SK-N-SH (cell line): ENCODE data around the gene NUMB. TPM values are rescaled to one million over a fixed set of nuclear protein-coding genes. Genes with fewer than 3 reads are reported as not detected.
"Not testable (repeated sequence)": the region's sequence is repeated elsewhere in the genome, so short reads cannot be mapped to it uniquely, and the experiment has no call there.

Experiments used
- CTCF ChIA-PET: fragments of 300-600, 350-600 bp; formaldehyde crosslinking; extraction: SDS; loops from one replicate; lab custom pipeline; 2021; lab: Yijun Ruan, JAX
- POLR2A ChIA-PET: fragments of 350-600 bp; sonication (Branson Sonifier 250); formaldehyde crosslinking; extraction: SDS; loops from one replicate; lab custom pipeline; 2020; ENCODE audit warnings: antibody characterized with exemption, inconsistent platforms; lab: Yijun Ruan, JAX
- DNase-seq: peaks from one replicate; pipeline ENCODE4 v3.0.0; 2012
- H2AFZ ChIP-seq: fragments of 200-600 bp; sonication (generic); 2 replicates; pipeline ENCODE4 v1.8.1; 2016; ENCODE audit warnings: antibody characterized with exemption, mild to moderate bottlenecking, low read depth
- H3F3A ChIP-seq: fragments of 200-600 bp; sonication (generic); replicated peaks from 2 replicates; pipeline ENCODE3; 2016; ENCODE audit warnings: antibody characterized with exemption, mild to moderate bottlenecking; ENCODE audit not compliant: insufficient read depth
- H3K27ac ChIP-seq, 2 experiments: fragments of 200-500 bp in 1 of 2; fragments of 200-600 bp in 1 of 2; sonication (Bioruptor generic) in 1 of 2; sonication (generic), shearing (Covaris generic) in 1 of 2; 2 replicates each; pipeline versions ENCODE4 v1.5.1 to v1.6.1; 2014 to 2016; ENCODE audit warnings: low read depth in 2 of 2, inconsistent platforms in 1 of 2, low read length in 1 of 2, mild to moderate bottlenecking in 1 of 2, mixed read lengths in 1 of 2
- H3K27me3 ChIP-seq: fragments of 200-600 bp; sonication (generic), shearing (Covaris generic); 2 replicates; pipeline ENCODE4 v1.6.1; 2016; ENCODE audit warnings: mixed run types; ENCODE audit not compliant: insufficient read depth
- H3K36me3 ChIP-seq, 2 experiments: fragments of 200-500 bp in 1 of 2; fragments of 200-600 bp in 1 of 2; sonication (Bioruptor generic) in 1 of 2; sonication (generic) in 1 of 2; replicated peaks in 1 of 2; 2 replicates each; pipeline versions ENCODE3 to v1.5.1; 2014 to 2016; ENCODE audit warnings: low read length in 1 of 2, mild to moderate bottlenecking in 1 of 2; ENCODE audit not compliant: insufficient read depth in 2 of 2, control insufficient read depth in 1 of 2
- H3K4me1 ChIP-seq, 2 experiments: fragments of 200-500 bp in 1 of 2; fragments of 200-600 bp in 1 of 2; sonication (Bioruptor generic) in 1 of 2; sonication (generic), shearing (Covaris generic) in 1 of 2; 2 replicates each; pipeline versions ENCODE4 v1.5.1 to v1.6.1; 2014 to 2016; ENCODE audit warnings: low read depth in 1 of 2, low read length in 1 of 2, mixed run types in 1 of 2; ENCODE audit not compliant: insufficient read depth in 2 of 2, control insufficient read depth in 1 of 2
- H3K4me2 ChIP-seq: fragments of 200-600 bp; sonication (generic), shearing (Covaris generic); 2 replicates; pipeline ENCODE4 v1.6.1; 2017; ENCODE audit warnings: mixed run types
- H3K4me3 ChIP-seq, 2 experiments: fragments of 200-500 bp in 1 of 2; fragments of 200-600 bp in 1 of 2; sonication (Bioruptor generic) in 1 of 2; sonication (generic), shearing (Covaris generic) in 1 of 2; 2 replicates each; pipeline versions ENCODE4 v1.5.1 to v1.8.1; 2014 to 2016; ENCODE audit warnings: low read depth in 2 of 2, inconsistent platforms in 1 of 2, low read length in 1 of 2, mild to moderate bottlenecking in 1 of 2, mixed read lengths in 1 of 2, moderate library complexity in 1 of 2
- H3K79me2 ChIP-seq: fragments of 200-600 bp; sonication (generic); 2 replicates; pipeline ENCODE4 v1.8.1; 2017; ENCODE audit warnings: mild to moderate bottlenecking; ENCODE audit not compliant: insufficient read depth
- H3K9ac ChIP-seq: fragments of 200-600 bp; sonication (generic); 2 replicates; pipeline ENCODE4 v1.6.1; 2017; ENCODE audit warnings: mixed run types
- H3K9me2 ChIP-seq: fragments of 200-600 bp; sonication (generic); 2 replicates; pipeline ENCODE4 v1.6.1; 2017; ENCODE audit warnings: mixed run types
- H3K9me3 ChIP-seq: fragments of 200-600 bp; sonication (generic); 2 replicates; pipeline ENCODE4 v1.6.1; 2017; ENCODE audit warnings: mixed run types, mild to moderate bottlenecking, moderate library complexity
- H4K20me1 ChIP-seq: fragments of 200-600 bp; sonication (generic); 2 replicates; pipeline ENCODE4 v1.6.1; 2017; ENCODE audit warnings: mild to moderate bottlenecking, mixed run types; ENCODE audit not compliant: insufficient read depth
- CHD2 ChIP-seq: fragments of 150-350 bp; IDR thresholded peaks from 2 replicates; pipeline ENCODE4 v1.6.1; 2018; ENCODE audit warnings: low read length; ENCODE audit not compliant: partially characterized antibody
- FOXJ3 ChIP-seq: sonication (generic); formaldehyde crosslinking; IDR thresholded peaks from 2 replicates; pipeline ENCODE4 v1.5.1; 2020; ENCODE audit warnings: mild to moderate bottlenecking, missing genetic modification reagents
- FOXM1 ChIP-seq: IDR thresholded peaks from 2 replicates; pipeline ENCODE4 v1.4.0; 2012; ENCODE audit warnings: low read depth, mild to moderate bottlenecking
- GABPA ChIP-seq: IDR thresholded peaks from 2 replicates; pipeline ENCODE4 v1.4.0; 2012; ENCODE audit warnings: low read depth, mild to moderate bottlenecking
- GATA2 ChIP-seq: sonication (generic); formaldehyde crosslinking; IDR thresholded peaks from 2 replicates; pipeline ENCODE4 v1.5.0; 2020; ENCODE audit warnings: mild to moderate bottlenecking, missing genetic modification reagents
- MEF2A ChIP-seq: IDR thresholded peaks from 2 replicates; pipeline ENCODE4 v1.4.0; 2012; ENCODE audit warnings: low read depth, borderline replicate concordance
- MXI1 ChIP-seq: IDR thresholded peaks from 2 replicates; pipeline ENCODE4 v1.6.1; 2012; ENCODE audit warnings: mild to moderate bottlenecking, low read depth, low read length, improper control_type of control experiment
- NFIC ChIP-seq: IDR thresholded peaks from 2 replicates; pipeline ENCODE4 v1.4.0; 2012; ENCODE audit warnings: borderline replicate concordance
- NRF1 ChIP-seq: IDR thresholded peaks from 2 replicates; pipeline ENCODE4 v1.6.1; 2012; ENCODE audit warnings: low read depth, mild to moderate bottlenecking, low read length
- RAD21 ChIP-seq: IDR thresholded peaks from 2 replicates; pipeline ENCODE4 v1.6.1; 2012; ENCODE audit warnings: mild to moderate bottlenecking, low read length
- RFX5 ChIP-seq: IDR thresholded peaks from 2 replicates; pipeline ENCODE4 v1.6.1; 2012; ENCODE audit warnings: mild to moderate bottlenecking, improper control_type of control experiment, low read length
- SIN3A ChIP-seq: IDR thresholded peaks from 2 replicates; pipeline ENCODE4 v1.6.1; 2012; ENCODE audit warnings: low read depth, mild to moderate bottlenecking, low read length, moderate library complexity, borderline replicate concordance
- SMC3 ChIP-seq: IDR thresholded peaks from 2 replicates; pipeline ENCODE4 v1.6.1; 2012; ENCODE audit warnings: low read depth, low read length, improper control_type of control experiment
- WGBS: methylation state at CpG from one replicate; pipeline ENCODE4 v1.1.6; 2017; ENCODE audit warnings: low lambda C conversion rate; 5-methylcytosine and 5-hydroxymethylcytosine counted together
- polyA plus RNA-seq, 3 experiments: library from polyadenylated mRNA; depleted of rRNA; stranded (reverse); fragments of >200 nt; gene quantifications; 2 replicates each; pipeline ENCODE4 v1.2.3, GENCODE V29; 2012
- TF ChIP-seq, protein P1 (sequence below): IDR thresholded peaks from 2 replicates; pipeline ENCODE4 v1.4.0; 2012; ENCODE audit warnings: low read depth, borderline replicate concordance
- TF ChIP-seq, protein P2 (sequence below): fragments of 150-350 bp; IDR thresholded peaks from 2 replicates; pipeline ENCODE4 v1.6.1; 2016; ENCODE audit warnings: mild to moderate bottlenecking, low read depth, low read length

Gene NUMB
- polyA plus RNA-seq, 1 of the 3 experiments (the other 2 are of a cell fraction) = 58.4 TPM

DNA sequence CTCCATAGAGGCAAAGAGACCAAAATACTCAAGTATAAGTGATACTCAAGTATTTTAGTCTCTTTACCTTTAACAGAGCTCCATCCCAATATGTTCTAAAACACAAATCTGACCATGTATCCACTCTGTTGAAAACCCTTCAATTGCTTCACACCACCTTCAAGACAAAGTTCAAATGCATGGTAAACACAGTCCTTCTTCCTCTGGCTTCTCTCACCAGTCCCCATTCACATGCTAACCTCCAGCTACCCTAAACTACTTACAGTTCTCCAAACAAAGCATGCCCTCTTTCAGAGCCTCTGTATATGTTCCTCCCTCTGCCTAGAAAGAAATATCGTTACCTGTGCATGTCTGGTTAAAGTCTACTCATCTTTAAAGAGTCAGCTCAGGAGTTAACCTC, 100.2 kb downstream of the NUMB start:
- Histone ChIP-seq H3F3A (peaks cover 8% of the 10 kb centered on the region), H3K4me2 (no peak overlapping the region), H3K79me2 (peaks cover 21% of the 10 kb centered on the region; the same call in 1 of the 2 replicates), H3K9me2 (no peaks in the 10 kb centered on the region), H3K9ac (no peak overlapping the region), H4K20me1 (no peaks in the 10 kb centered on the region; the same call in 1 of the 2 replicates), H2AFZ (no peak overlapping the region), H3K36me3 (peaks cover 2 to 20% of the 10 kb centered on the region in 2 experiments), H3K9me3 (no peaks in the 10 kb centered on the region), H3K27me3 (no peaks in the 10 kb centered on the region), H3K4me3 (no peak overlapping the region), H3K4me1 (no peaks in the 10 kb centered on the region)
- WGBS = 87% methylated on average over 1 of the region's 1 CpG
- no peak for DNase-seq
- CTCF ChIA-PET = no interaction called here
- POLR2A ChIA-PET = no interaction called here
- TF ChIP-seq NRF1 (no peak), NFIC (no peak), RFX5 (no peak), FOXJ3 (CRISPR knock-in tag) (no peak), SIN3A (no peak), MXI1 (no peak), SMC3 (no peak), GATA2 (no peak), MEF2A (no peak), CHD2 (no peak), RAD21 (no peak), GABPA (no peak), FOXM1 (no peak)
- TF ChIP-seq, protein P1, sequence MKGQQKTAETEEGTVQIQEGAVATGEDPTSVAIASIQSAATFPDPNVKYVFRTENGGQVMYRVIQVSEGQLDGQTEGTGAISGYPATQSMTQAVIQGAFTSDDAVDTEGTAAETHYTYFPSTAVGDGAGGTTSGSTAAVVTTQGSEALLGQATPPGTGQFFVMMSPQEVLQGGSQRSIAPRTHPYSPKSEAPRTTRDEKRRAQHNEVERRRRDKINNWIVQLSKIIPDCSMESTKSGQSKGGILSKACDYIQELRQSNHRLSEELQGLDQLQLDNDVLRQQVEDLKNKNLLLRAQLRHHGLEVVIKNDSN = no peak
- TF ChIP-seq, protein P2, sequence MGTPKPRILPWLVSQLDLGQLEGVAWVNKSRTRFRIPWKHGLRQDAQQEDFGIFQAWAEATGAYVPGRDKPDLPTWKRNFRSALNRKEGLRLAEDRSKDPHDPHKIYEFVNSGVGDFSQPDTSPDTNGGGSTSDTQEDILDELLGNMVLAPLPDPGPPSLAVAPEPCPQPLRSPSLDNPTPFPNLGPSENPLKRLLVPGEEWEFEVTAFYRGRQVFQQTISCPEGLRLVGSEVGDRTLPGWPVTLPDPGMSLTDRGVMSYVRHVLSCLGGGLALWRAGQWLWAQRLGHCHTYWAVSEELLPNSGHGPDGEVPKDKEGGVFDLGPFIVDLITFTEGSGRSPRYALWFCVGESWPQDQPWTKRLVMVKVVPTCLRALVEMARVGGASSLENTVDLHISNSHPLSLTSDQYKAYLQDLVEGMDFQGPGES = no peak
- TF ChIP-seq, all 33 proteins: peak for 0
- H3K27ac ChIP-seq = no peak overlapping the region

DNA sequence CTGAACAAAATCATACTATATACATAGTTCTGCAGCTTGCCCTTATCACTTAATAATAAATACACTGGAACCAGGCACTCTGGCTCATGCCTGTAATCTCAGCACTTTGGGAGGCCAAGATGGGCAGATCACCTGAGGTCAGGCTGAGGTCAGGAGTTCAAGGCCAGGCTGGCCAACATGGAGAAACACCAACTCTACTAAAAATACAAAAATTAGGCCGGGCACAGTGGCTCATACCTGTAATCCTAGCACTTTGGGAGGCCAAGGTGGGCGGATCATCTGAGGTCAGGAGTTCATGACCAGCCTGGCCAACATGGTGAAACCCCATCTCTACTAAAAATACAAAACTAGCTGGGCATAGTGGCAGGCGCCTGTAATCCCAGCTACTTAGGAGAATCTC, 109.3 kb downstream of the NUMB start:
- H3K9me2 ChIP-seq, H3F3A ChIP-seq, H3K4me2 ChIP-seq, H3K9ac ChIP-seq, H3K27ac ChIP-seq, H3K4me3 ChIP-seq, POLR2A ChIA-PET, H3K9me3 ChIP-seq, DNase-seq, H2AFZ ChIP-seq, H4K20me1 ChIP-seq, H3K36me3 ChIP-seq, H3K4me1 ChIP-seq, H3K27me3 ChIP-seq: not testable (repeated sequence)
- 100% methylated on average over 1 of the region's 3 CpGs for WGBS
- CTCF ChIA-PET = interaction anchor here (0.9 kb wide), 1 partner anchor 19 kb away, joined by 3 read pairs; no protein-coding TSS in a partner anchor
- peaks cover 15% of the 10 kb centered on the region; the same call in 1 of the 2 replicates for H3K79me2 ChIP-seq
